Thoracic aorta (tissue), 2 donors: ENCODE results near the gene CUX1. TPM values are rescaled to one million over a fixed set of nuclear protein-coding genes. Genes with fewer than 3 reads are reported as not detected.
"Not testable (repeated sequence)": the region's sequence is repeated elsewhere in the genome, so short reads cannot be mapped to it uniquely, and the experiment has no call there.

ENCODE experiments used
- ATAC-seq: fragments of 150-250 bp; one replicate; pipeline ENCODE4 v1.8.0; 2017; ENCODE audit warnings: low read depth; ENCODE audit not compliant: insufficient number of reproducible peaks, low FRiP score
- DNase-seq: peaks from one replicate; pipeline ENCODE4 v3.0.0-alpha.2; 2020; ENCODE audit warnings: low spot score
- H3K27ac ChIP-seq, 2 donors: fragments of 200-600 bp; sonication (generic); 1 replicate in 1 of 2; 2 replicates in 1 of 2; pipeline ENCODE4 v1.5.1; 2016; ENCODE audit warnings: mild to moderate bottlenecking in 2 of 2, moderate library complexity in 2 of 2
- H3K27me3 ChIP-seq: fragments of 200-600 bp; sonication (generic); replicated peaks from 2 replicates; pipeline ENCODE4 v1.6.0; 2016; ENCODE audit warnings: mild to moderate bottlenecking; ENCODE audit not compliant: insufficient read depth
- H3K36me3 ChIP-seq: fragments of 200-600 bp; sonication (generic); one replicate; pipeline ENCODE4 v1.5.1; 2016
- H3K4me1 ChIP-seq, 2 donors: fragments of 200-600 bp; sonication (generic); 1 replicate in 1 of 2; 2 replicates in 1 of 2; pipeline versions ENCODE4 v1.5.1 to v1.6.0; 2016; ENCODE audit warnings: low read depth in 2 of 2, mild to moderate bottlenecking in 1 of 2; ENCODE audit not compliant: control insufficient read depth in 1 of 2
- H3K4me3 ChIP-seq: fragments of 200-600 bp; sonication (generic); 2 replicates; pipeline ENCODE4 v1.5.1; 2016; ENCODE audit warnings: mild to moderate bottlenecking
- H3K9me3 ChIP-seq: fragments of 200-600 bp; sonication (generic); 2 replicates; pipeline ENCODE4 v1.5.1; 2016
- total RNA-seq, 2 donors: library from RNA; depleted of rRNA; stranded (reverse); fragments of >200 nt; gene quantifications; one replicate each; pipeline versions ENCODE4 v1.1.0 to v1.2.3, GENCODE V29; 2016
- TF ChIP-seq, protein P1 (sequence below): fragments of 200-600 bp; sonication (generic); IDR thresholded peaks from one replicate; pipeline ENCODE4 v1.5.1; 2019; ENCODE audit warnings: antibody characterized with exemption

The CUX1 gene
- total RNA-seq, 2 donors from 2014 or later = 85.0 to 179 TPM

DNA sequence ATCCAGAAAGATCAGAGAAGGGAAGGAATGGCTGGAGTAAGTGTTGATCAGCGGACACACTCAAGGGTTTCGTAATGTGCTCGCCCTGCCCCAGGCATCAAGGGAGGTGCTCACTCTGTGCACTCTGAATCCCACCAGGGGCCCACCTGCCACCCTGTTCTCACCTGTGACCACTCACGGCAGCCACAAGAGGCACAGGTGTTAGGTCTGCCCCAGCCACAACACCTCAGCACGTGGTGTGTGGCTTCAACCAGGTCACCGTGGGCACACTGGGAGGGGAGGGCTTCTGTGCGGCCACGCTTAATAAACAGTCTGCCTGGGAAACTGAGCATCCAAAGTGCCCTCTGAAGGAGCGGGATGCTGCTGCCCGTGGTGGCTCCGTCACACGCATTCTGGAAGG is 49.8 kb downstream of the CUX1 start:
- peaks cover 8 to 10% of the 10 kb centered on the region in 2 donors for H3K4me1 ChIP-seq
- no peak for ATAC-seq
- H3K9me3 ChIP-seq = no peaks in the 10 kb centered on the region
- TF ChIP-seq, protein P1, sequence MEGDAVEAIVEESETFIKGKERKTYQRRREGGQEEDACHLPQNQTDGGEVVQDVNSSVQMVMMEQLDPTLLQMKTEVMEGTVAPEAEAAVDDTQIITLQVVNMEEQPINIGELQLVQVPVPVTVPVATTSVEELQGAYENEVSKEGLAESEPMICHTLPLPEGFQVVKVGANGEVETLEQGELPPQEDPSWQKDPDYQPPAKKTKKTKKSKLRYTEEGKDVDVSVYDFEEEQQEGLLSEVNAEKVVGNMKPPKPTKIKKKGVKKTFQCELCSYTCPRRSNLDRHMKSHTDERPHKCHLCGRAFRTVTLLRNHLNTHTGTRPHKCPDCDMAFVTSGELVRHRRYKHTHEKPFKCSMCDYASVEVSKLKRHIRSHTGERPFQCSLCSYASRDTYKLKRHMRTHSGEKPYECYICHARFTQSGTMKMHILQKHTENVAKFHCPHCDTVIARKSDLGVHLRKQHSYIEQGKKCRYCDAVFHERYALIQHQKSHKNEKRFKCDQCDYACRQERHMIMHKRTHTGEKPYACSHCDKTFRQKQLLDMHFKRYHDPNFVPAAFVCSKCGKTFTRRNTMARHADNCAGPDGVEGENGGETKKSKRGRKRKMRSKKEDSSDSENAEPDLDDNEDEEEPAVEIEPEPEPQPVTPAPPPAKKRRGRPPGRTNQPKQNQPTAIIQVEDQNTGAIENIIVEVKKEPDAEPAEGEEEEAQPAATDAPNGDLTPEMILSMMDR = no peak
- H3K27me3 ChIP-seq = no peaks in the 10 kb centered on the region
- no peak overlapping the region for H3K4me3 ChIP-seq
- H3K36me3 ChIP-seq = no peaks in the 10 kb centered on the region
- no peak for DNase-seq
- no peak overlapping the region for H3K27ac ChIP-seq

DNA sequence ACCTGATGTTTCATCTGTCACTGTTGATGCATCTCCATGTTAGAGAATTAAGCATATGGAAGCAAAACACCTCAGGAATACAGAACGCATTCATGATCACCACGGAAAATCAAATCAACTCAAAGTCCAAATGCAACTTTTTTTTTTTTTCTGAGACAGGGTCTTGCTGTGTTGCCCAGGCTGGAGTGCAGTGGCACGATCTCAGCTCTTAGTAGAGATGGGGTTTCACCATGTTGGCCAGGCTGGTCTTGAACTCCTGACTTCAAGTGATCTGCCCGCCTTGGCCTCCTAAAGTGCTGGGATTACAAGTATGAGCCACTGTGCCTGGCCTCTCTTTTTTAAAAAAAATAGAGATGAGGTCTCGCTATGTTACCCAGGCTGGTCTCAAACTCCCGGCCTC is 50.3 kb downstream of the CUX1 start:
- not testable (repeated sequence) for H3K27ac ChIP-seq, H3K27me3 ChIP-seq, DNase-seq, H3K4me3 ChIP-seq, H3K36me3 ChIP-seq, ATAC-seq, H3K9me3 ChIP-seq, H3K4me1 ChIP-seq

DNA sequence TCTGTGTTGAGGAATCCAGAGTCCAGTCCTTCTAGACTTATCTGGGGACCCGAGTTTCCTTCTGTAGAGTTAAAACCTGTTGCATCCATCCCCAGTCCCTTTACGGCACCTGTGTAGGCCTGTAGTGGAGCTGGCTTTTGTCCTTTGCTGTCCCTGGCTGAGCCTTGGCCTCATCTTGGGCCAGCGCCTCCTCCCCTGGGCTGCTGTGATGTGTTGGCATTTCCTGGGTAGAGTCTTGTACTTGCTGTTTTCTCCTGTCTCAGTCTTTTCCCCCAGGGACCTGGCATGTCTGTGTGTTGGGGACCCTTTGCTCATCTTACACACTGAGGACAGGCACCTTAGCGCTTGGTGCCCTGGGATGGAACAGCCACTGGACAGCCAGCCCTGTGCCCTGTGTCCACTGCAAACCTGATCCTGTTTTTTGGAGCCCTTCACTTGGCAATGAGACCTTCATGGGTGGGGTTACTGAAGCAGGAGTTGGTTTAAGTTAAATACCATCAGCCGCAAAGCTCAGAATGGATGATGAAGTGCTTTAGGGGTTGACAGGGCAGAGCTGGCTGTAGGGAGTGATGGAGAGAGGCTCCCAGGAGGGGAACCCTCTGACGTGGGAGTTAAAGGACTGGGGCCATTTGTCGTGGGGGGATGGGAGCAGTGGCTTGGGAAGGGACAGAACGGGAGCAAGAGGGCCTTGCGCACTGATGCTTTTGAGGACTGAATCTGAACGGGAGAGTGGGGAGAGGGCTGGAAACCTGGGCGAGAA is 50.9 kb downstream of the CUX1 start:
- ATAC-seq (no peak), DNase-seq (no peak)
- no peaks in the 10 kb centered on the region for H3K9me3 ChIP-seq
- no peaks in the 10 kb centered on the region for H3K36me3 ChIP-seq
- TF ChIP-seq, protein P1 = no peak
- no peaks in the 10 kb centered on the region for H3K27me3 ChIP-seq
- no peak overlapping the region for H3K27ac ChIP-seq
- no peak overlapping the region for H3K4me3 ChIP-seq
- peaks cover 8 to 10% of the 10 kb centered on the region in 2 donors for H3K4me1 ChIP-seq

DNA sequence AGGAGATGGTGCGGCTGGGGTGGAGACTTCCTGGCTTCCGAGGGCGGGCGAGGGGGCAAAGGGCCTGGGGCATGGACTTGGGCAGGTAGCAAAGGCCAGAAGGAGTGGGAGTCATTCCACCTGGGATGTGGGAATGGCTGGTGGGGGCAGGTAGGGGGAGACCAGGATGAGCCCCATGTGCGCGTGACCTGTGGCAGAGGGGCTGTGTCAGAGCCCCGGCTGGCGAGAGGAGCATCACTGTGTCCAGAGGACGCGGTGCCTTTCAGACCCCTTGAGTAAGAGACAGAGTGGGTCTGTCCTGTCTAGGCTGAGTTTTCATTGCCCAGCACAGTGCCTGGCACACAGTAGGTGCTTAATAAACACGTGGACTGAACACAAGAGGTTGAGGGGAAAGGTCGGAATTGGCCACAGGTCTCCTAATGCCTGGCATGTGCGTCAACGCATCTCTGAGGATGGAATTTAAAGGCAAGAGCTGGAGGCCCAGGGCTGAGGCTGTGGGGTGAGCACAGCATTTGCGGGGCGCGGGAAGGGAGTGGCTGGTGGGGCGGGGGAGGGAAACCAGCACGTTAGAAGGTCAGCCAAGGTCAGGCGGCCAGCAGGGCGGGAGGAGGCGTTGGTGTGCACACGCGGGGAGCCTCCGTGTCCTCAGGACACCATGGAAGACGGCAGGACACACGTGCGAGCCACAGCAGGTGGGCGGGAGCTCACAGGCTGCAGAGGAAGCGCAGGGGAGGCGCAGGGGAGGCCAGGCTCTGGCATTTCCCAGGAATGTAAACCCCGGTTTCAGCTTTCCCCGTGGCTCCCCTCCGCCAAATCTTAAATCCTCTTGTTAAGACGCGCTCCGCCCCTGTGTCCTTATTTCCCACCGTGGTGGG is 51.8 kb downstream of the CUX1 start:
- Histone ChIP-seq H3K27ac (no peak overlapping the region), H3K9me3 (no peaks in the 10 kb centered on the region), H3K36me3 (no peaks in the 10 kb centered on the region), H3K27me3 (no peaks in the 10 kb centered on the region), H3K4me1 (peaks cover 8 to 10% of the 10 kb centered on the region in 2 donors), H3K4me3 (no peak overlapping the region)
- DNase-seq = no peak
- no peak for ATAC-seq
- TF ChIP-seq, protein P1 = no peak

DNA sequence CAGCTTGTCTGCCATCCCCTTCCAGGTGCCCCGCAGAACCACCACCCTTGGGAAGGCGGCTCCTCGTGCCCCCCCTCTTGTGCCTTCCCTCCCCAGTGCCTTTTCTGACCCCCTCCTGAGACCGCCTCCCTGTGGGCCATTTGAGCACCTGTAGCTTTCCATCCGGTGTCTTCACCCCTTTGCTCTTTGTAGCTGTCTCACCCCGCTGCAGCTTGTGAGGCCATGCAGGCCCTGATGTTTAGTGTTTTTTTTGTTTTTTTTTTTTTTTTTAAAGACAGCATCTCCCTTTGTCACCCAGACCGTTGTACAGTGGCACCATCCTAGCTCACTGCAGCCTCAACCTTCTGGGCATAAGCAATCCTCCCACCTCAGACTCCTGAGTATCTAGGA is 52.5 kb downstream of the CUX1 start:
- Histone ChIP-seq H3K27me3 (no peaks in the 10 kb centered on the region), H3K27ac (no peak overlapping the region), H3K9me3 (no peaks in the 10 kb centered on the region), H3K36me3 (no peaks in the 10 kb centered on the region), H3K4me3 (no peak overlapping the region), H3K4me1 (peaks cover 8 to 12% of the 10 kb centered on the region in 2 donors)
- TF ChIP-seq, protein P1 = no peak
- ATAC-seq (no peak), DNase-seq (no peak)
